ENCODE data around the gene SUCO.
"Not testable (repeated sequence)": the region's sequence is repeated elsewhere in the genome, so short reads cannot be mapped to it uniquely, and the experiment has no call there.

The SUCO gene

DNA sequence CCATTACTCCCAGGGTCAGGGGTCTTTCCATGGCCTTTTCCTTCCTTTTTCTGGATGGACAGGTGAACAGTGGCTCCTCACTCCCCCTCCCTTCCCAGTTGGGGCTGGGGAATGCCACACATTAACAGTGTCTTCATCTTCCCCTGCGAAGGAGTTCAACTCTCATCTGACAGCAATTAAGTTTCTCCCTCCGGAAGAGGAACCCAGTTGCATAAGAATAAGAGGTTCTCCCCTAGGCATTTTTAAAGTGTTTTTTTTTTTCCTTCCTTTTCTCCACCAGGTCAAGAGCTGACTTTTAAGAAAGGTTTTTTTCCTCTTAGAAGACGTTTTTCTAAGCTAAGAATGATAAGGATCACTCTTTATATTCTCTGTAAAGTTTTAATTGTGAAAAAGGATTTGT, 83.7 kb downstream of the SUCO start:
- H2AFZ ChIP-seq (ENCODE audit: low read depth, low read length), result no peak overlapping the region
- H4K20me1 ChIP-seq (ENCODE audit: insufficient read depth, low read length), result no peaks in the 10 kb centered on the region
- H3K36me3 ChIP-seq (replicated peaks; ENCODE audit: low read depth, low read length), result no peaks in the 10 kb centered on the region
- H3K9me3 ChIP-seq (ENCODE audit: insufficient read depth, low read length), result no peaks in the 10 kb centered on the region
- no peak overlapping the region for H3K4me3 ChIP-seq (ENCODE audit: low read length)
- no peak overlapping the region for H3K27ac ChIP-seq (ENCODE audit: low read length)
- no peak overlapping the region for H3K9ac ChIP-seq (ENCODE audit: low read length)
- TF ChIP-seq, protein P1, sequence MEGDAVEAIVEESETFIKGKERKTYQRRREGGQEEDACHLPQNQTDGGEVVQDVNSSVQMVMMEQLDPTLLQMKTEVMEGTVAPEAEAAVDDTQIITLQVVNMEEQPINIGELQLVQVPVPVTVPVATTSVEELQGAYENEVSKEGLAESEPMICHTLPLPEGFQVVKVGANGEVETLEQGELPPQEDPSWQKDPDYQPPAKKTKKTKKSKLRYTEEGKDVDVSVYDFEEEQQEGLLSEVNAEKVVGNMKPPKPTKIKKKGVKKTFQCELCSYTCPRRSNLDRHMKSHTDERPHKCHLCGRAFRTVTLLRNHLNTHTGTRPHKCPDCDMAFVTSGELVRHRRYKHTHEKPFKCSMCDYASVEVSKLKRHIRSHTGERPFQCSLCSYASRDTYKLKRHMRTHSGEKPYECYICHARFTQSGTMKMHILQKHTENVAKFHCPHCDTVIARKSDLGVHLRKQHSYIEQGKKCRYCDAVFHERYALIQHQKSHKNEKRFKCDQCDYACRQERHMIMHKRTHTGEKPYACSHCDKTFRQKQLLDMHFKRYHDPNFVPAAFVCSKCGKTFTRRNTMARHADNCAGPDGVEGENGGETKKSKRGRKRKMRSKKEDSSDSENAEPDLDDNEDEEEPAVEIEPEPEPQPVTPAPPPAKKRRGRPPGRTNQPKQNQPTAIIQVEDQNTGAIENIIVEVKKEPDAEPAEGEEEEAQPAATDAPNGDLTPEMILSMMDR (IDR thresholded peaks at IDR 0.05; ENCODE audit: low read depth, low read length), result no peak
- TF ChIP-seq EZH2phosphoT487 (IDR thresholded peaks at IDR 0.05; ENCODE audit: low read depth), result no peak
- no peaks in the 10 kb centered on the region for H3K4me1 ChIP-seq (ENCODE audit: low read length)
- H3K79me2 ChIP-seq (ENCODE audit: low read length), result no peaks in the 10 kb centered on the region
- H3K27me3 ChIP-seq (ENCODE audit: low read depth, low read length), result no peaks in the 10 kb centered on the region
- no peak overlapping the region for H3K4me2 ChIP-seq (ENCODE audit: low read length)

DNA sequence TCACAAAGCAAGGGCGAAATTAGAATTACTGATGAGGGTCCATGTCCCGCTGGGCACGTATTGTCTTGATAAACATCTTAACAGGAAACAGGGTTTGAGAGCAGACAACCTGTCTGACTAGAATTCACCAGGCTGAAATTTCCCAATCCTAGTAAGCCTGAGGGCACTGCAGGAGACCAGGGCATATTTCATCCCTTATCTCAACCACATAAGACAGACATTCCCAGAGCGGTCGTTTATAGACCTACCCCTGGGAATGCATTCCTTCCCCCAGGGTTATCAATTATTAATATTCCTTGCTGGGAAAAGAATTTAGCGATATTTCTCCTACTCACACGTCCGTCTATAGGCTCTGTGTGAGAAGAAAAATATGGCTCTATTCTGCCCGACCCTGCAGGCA, 87.7 kb downstream of the SUCO start:
- H3K9me3 ChIP-seq (ENCODE audit: insufficient read depth, low read length); H3K4me2 ChIP-seq (ENCODE audit: low read length); H3K79me2 ChIP-seq (ENCODE audit: low read length); H3K4me1 ChIP-seq (ENCODE audit: low read length); H3K27ac ChIP-seq (ENCODE audit: low read length); H4K20me1 ChIP-seq (ENCODE audit: insufficient read depth, low read length); H3K9ac ChIP-seq (ENCODE audit: low read length); H3K4me3 ChIP-seq (ENCODE audit: low read length); H3K36me3 ChIP-seq (replicated peaks; ENCODE audit: low read depth, low read length); H2AFZ ChIP-seq (ENCODE audit: low read depth, low read length); H3K27me3 ChIP-seq (ENCODE audit: low read depth, low read length): not testable (repeated sequence)

DNA sequence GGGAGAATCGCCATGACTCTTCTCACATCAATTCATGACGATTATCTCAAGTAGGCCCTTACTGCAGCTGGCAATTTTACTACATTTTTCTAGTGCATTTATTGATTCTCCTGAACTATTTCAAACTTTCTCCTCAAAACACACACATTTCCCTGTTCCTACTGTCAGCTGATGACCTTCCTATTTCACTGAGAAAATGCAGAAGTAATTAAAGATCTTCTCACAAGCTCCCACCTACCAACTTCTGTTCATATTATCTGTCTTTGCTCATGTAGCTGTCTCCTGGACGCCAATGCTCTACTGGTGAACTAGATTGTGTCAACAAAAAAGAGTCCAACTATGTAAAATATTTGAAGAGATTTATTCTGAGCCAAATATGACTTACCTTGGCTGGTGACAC, 89.6 kb downstream of the SUCO start:
- Histone ChIP-seq H3K27ac (ENCODE audit: low read length) (no peak overlapping the region), H3K36me3 (replicated peaks; ENCODE audit: low read depth, low read length) (no peaks in the 10 kb centered on the region), H4K20me1 (ENCODE audit: insufficient read depth, low read length) (no peaks in the 10 kb centered on the region), H2AFZ (ENCODE audit: low read depth, low read length) (no peak overlapping the region), H3K4me1 (ENCODE audit: low read length) (peaks cover 2% of the 10 kb centered on the region; the same call in 1 of the 2 replicates), H3K27me3 (ENCODE audit: low read depth, low read length) (peaks cover 16% of the 10 kb centered on the region; the same call in 1 of the 2 replicates), H3K79me2 (ENCODE audit: low read length) (no peaks in the 10 kb centered on the region), H3K9ac (ENCODE audit: low read length) (no peak overlapping the region), H3K4me3 (ENCODE audit: low read length) (no peak overlapping the region), H3K4me2 (ENCODE audit: low read length) (no peak overlapping the region), H3K9me3 (ENCODE audit: insufficient read depth, low read length) (no peaks in the 10 kb centered on the region)
- no peak for TF ChIP-seq EZH2phosphoT487 (IDR thresholded peaks at IDR 0.05; ENCODE audit: low read depth)
- TF ChIP-seq, protein P1 (IDR thresholded peaks at IDR 0.05; ENCODE audit: low read depth, low read length), result no peak

DNA sequence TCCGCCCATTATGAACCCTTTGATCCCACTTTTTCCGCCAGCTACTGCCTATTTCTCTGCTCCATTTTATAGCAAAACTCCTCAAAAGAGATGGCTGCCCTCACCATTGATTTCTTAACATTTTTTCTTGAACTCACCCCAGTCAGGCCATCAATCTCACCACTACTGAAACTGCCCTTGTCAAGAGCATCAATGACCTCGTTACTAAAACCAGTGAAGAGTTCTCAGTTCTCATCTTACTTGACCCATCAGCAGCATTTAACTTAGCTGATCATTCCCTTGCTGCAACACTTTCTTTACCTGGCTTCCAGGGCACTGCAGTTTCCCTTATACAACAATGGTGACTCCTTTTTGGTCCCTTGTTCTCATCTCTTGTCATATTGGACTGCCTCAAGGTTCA, 90.8 kb downstream of the SUCO start:
- no peak for TF ChIP-seq EZH2phosphoT487 (IDR thresholded peaks at IDR 0.05; ENCODE audit: low read depth)
- TF ChIP-seq, protein P1 (IDR thresholded peaks at IDR 0.05; ENCODE audit: low read depth, low read length), result no peak
- no peak overlapping the region for H3K4me2 ChIP-seq (ENCODE audit: low read length)
- H2AFZ ChIP-seq (ENCODE audit: low read depth, low read length), result no peak overlapping the region
- no peaks in the 10 kb centered on the region for H3K9me3 ChIP-seq (ENCODE audit: insufficient read depth, low read length)
- no peaks in the 10 kb centered on the region for H4K20me1 ChIP-seq (ENCODE audit: insufficient read depth, low read length)
- peaks cover 16% of the 10 kb centered on the region; the same call in 1 of the 2 replicates for H3K27me3 ChIP-seq (ENCODE audit: low read depth, low read length)
- H3K9ac ChIP-seq (ENCODE audit: low read length), result no peak overlapping the region
- H3K4me1 ChIP-seq (ENCODE audit: low read length), result peaks cover 8% of the 10 kb centered on the region
- no peak overlapping the region for H3K27ac ChIP-seq (ENCODE audit: low read length)
- H3K36me3 ChIP-seq (replicated peaks; ENCODE audit: low read depth, low read length), result no peaks in the 10 kb centered on the region
- H3K79me2 ChIP-seq (ENCODE audit: low read length), result no peaks in the 10 kb centered on the region
- no peak overlapping the region for H3K4me3 ChIP-seq (ENCODE audit: low read length)

DNA sequence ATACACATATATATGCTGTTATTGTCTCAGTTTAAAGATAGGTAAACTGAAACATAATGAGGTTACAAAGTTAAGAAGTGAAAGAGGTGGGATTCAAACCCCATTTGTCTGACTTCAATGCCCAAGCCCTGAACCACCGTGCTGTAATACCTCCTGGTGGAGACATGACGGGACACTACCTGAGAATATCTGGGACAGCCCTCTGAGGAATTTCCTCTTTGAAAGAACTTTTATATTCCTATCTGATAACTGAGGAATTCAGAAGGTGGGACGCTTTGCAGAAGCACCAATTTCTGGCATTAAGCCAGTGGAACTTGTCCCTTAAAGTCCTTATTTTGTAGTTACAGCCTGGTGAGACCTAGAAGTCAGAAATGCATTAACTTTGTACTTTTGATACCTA, 93.9 kb downstream of the SUCO start:
- H3K4me3 ChIP-seq (ENCODE audit: low read length), result no peak overlapping the region
- peaks cover 8% of the 10 kb centered on the region for H3K4me1 ChIP-seq (ENCODE audit: low read length)
- H2AFZ ChIP-seq (ENCODE audit: low read depth, low read length), result no peak overlapping the region
- no peak overlapping the region for H3K27ac ChIP-seq (ENCODE audit: low read length)
- H4K20me1 ChIP-seq (ENCODE audit: insufficient read depth, low read length), result no peaks in the 10 kb centered on the region
- H3K36me3 ChIP-seq (replicated peaks; ENCODE audit: low read depth, low read length), result no peaks in the 10 kb centered on the region
- H3K27me3 ChIP-seq (ENCODE audit: low read depth, low read length), result peaks cover 35% of the 10 kb centered on the region
- no peak overlapping the region for H3K4me2 ChIP-seq (ENCODE audit: low read length)
- H3K9me3 ChIP-seq (ENCODE audit: insufficient read depth, low read length), result no peaks in the 10 kb centered on the region
- no peak overlapping the region for H3K9ac ChIP-seq (ENCODE audit: low read length)
- TF ChIP-seq EZH2phosphoT487 (IDR thresholded peaks at IDR 0.05; ENCODE audit: low read depth), result no peak
- TF ChIP-seq, protein P1 (IDR thresholded peaks at IDR 0.05; ENCODE audit: low read depth, low read length), result no peak
- no peaks in the 10 kb centered on the region for H3K79me2 ChIP-seq (ENCODE audit: low read length)
